ENCODE measurements around the gene MTFR2. TPM values are rescaled to one million over a fixed set of nuclear protein-coding genes. Genes with fewer than 3 reads are reported as not detected.

MTFR2 gene
- total RNA-seq, 4 donors from 2014 or later = 0.62 TPM; not detected in 3

DNA sequence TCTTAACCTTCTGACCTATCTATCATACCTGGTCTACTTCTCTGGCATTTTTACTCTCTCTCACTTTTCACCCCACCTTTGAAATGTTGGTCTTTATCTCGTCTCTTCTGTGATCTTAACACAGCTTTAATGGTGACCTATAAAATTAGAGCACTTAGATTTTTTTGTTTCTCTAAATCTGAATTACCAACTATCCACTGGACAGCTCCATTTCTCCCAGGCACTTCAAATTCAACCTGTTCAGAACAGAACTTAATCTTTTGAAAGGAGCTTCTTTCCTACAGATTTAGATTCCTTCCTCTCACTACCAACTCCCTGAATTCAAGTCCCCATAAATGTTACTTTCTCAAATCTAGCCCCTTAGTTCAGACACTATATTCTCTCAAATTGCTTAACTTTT lies 15.0 kb upstream of the MTFR2 start:
- H3K36me3 ChIP-seq = peaks cover 22 to 96% of the 10 kb centered on the region in 2 donors
- H3K27me3 ChIP-seq = no peaks in the 10 kb centered on the region
- H3K9me3 ChIP-seq = no peaks in the 10 kb centered on the region
- H3K4me3 ChIP-seq = no peak overlapping the region
- H3K4me1 ChIP-seq = peaks cover 0 to 14% (median 0%) of the 10 kb centered on the region in 3 donors
- no peak overlapping the region for H3K27ac ChIP-seq
- TF ChIP-seq EP300 (IDR thresholded peaks at IDR 0.05) = no peak
- TF ChIP-seq POLR2A (IDR thresholded peaks at IDR 0.05) = no peak
- TF ChIP-seq POLR2AphosphoS5 (IDR thresholded peaks at IDR 0.05) = no peak
- TF ChIP-seq, protein P1, sequence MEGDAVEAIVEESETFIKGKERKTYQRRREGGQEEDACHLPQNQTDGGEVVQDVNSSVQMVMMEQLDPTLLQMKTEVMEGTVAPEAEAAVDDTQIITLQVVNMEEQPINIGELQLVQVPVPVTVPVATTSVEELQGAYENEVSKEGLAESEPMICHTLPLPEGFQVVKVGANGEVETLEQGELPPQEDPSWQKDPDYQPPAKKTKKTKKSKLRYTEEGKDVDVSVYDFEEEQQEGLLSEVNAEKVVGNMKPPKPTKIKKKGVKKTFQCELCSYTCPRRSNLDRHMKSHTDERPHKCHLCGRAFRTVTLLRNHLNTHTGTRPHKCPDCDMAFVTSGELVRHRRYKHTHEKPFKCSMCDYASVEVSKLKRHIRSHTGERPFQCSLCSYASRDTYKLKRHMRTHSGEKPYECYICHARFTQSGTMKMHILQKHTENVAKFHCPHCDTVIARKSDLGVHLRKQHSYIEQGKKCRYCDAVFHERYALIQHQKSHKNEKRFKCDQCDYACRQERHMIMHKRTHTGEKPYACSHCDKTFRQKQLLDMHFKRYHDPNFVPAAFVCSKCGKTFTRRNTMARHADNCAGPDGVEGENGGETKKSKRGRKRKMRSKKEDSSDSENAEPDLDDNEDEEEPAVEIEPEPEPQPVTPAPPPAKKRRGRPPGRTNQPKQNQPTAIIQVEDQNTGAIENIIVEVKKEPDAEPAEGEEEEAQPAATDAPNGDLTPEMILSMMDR (IDR thresholded peaks at IDR 0.05) = no peak
- 92 to 100% methylated on average over 1 of the region's 1 CpG for WGBS, 2 donors (ENCODE audit: low coverage in 1 of 2)
- no peak for ATAC-seq

DNA sequence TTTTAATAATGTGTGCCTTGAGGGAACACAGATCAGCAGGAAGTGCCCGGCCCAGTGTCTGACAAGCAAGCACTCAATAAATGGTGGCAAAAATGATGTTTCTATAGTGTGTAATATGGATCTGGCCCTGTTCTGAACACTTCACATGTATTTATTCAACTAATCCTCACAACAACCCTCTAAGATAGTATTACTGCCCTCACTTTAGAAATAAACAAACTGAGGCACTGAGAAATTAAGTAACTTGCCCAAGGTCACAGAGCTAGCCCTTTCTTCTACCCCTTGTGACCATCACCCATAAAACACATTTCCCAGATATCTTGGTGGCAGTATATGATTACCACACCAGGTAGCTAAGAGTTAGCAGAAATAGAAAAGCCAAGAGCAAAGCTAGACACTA lies 12.8 kb upstream of the MTFR2 start:
- no peaks in the 10 kb centered on the region for H3K27me3 ChIP-seq
- WGBS, 2 donors (ENCODE audit: low coverage in 1 of 2) = 67 to 75% methylated on average over 1 of the region's 1 CpG
- peaks cover 0 to 14% (median 0%) of the 10 kb centered on the region in 3 donors for H3K4me1 ChIP-seq
- no peak overlapping the region for H3K4me3 ChIP-seq
- no peak overlapping the region for H3K27ac ChIP-seq
- peaks cover 11 to 96% of the 10 kb centered on the region in 2 donors for H3K36me3 ChIP-seq
- TF ChIP-seq POLR2AphosphoS5 (IDR thresholded peaks at IDR 0.05) (no peak), EP300 (IDR thresholded peaks at IDR 0.05) (no peak), POLR2A (IDR thresholded peaks at IDR 0.05) (no peak)
- TF ChIP-seq, protein P1 (IDR thresholded peaks at IDR 0.05) = no peak
- no peak for ATAC-seq
- H3K9me3 ChIP-seq = no peaks in the 10 kb centered on the region

DNA sequence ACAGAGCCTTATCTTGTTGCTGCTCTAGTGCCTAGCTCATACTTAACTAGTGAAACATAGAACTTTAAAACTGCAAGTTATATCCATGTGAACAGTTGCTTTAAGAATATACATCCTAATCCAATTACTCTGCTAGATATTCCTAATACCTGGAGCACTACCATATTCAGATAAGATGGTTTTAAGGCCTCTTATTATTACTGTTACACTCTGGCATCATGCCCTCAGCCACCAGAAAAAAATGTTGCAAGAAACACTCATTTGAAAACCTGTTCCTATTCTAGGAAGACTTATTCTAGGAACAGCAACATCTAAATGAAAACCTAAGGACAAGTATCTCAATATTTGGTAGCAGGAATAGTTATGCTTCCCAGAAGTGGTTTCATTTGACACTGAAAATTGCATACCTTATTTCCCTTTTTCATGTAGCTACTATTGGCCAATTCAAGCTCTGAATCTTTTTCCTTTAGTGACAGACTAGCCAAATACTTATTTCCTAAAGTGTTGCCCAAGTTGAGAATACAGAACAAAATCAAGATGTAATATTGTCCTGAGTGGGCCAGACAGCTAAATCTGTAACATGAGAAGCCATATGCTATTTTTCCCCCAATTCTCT lies 4.8 kb upstream of the MTFR2 start:
- no peak for ATAC-seq
- Histone ChIP-seq H3K36me3 (peaks cover 0 to 43% of the 10 kb centered on the region in 2 donors), H3K4me3 (no peak overlapping the region), H3K9me3 (no peaks in the 10 kb centered on the region), H3K27ac (no peak overlapping the region), H3K27me3 (no peaks in the 10 kb centered on the region), H3K4me1 (peaks cover 0 to 14% (median 4%) of the 10 kb centered on the region in 3 donors)
- no peak for TF ChIP-seq POLR2AphosphoS5 (IDR thresholded peaks at IDR 0.05)
- TF ChIP-seq, protein P1 (IDR thresholded peaks at IDR 0.05) = no peak
- TF ChIP-seq EP300 (IDR thresholded peaks at IDR 0.05) = no peak
- TF ChIP-seq POLR2A (IDR thresholded peaks at IDR 0.05) = no peak

DNA sequence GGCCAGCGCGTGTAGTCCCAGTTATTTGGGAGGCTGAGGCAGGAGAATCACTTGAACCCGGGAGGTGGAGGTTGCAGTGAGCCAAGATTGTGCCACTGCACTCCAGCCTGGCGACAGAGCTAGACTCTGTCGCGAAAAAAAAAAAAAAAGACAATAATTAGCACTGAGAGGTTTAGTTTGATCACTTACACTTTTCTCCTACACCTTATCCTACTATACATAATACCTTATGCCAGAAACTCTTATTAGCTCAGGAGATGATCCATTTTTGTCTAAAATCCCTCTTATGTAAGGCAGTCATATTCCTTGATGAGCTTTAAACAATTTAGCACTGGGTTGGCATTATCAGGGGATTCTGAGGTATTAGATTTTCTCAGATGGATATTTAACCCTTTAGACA lies 3.6 kb upstream of the MTFR2 start:
- ATAC-seq = no peak
- TF ChIP-seq POLR2AphosphoS5 (IDR thresholded peaks at IDR 0.05) (no peak), POLR2A (IDR thresholded peaks at IDR 0.05) (no peak), EP300 (IDR thresholded peaks at IDR 0.05) (no peak)
- TF ChIP-seq, protein P1 (IDR thresholded peaks at IDR 0.05) = no peak

DNA sequence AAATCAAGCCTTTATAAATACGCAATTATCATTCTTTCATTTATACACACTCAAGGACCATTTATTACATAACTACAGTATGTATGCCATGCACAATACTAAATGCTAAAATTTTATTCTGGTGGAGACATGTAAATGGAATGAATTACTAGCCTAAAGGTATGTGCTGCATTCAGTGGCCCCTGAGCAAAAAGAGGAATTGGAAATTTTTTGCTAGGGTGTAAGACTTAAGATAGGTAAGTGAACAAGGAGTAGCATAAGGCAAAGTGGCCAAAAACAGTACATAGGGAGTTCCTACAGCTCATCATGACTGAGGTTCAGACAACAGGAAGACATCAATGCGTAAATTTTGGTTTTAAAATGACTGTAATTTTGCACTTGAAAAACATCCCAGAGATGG lies 2.3 kb upstream of the MTFR2 start:
- Histone ChIP-seq H3K4me3 (no peak overlapping the region), H3K36me3 (peaks cover 0 to 18% of the 10 kb centered on the region in 2 donors), H3K27me3 (no peaks in the 10 kb centered on the region), H3K27ac (no peak overlapping the region), H3K4me1 (peaks cover 0 to 23% (median 10%) of the 10 kb centered on the region in 3 donors), H3K9me3 (no peaks in the 10 kb centered on the region)
- 69 to 70% methylated on average over 2 of the region's 2 CpGs for WGBS, 2 donors (ENCODE audit: low coverage in 1 of 2)
- TF ChIP-seq POLR2AphosphoS5 (IDR thresholded peaks at IDR 0.05) = no peak
- TF ChIP-seq, protein P1 (IDR thresholded peaks at IDR 0.05) = no peak
- no peak for TF ChIP-seq POLR2A (IDR thresholded peaks at IDR 0.05)
- TF ChIP-seq EP300 (IDR thresholded peaks at IDR 0.05) = no peak
- ATAC-seq = no peak

More for the DNA sequence above, 3.6 kb upstream of the MTFR2 start:
- Histone ChIP-seq H3K4me1 (peaks cover 0 to 23% (median 10%) of the 10 kb centered on the region in 3 donors), H3K9me3 (no peaks in the 10 kb centered on the region), H3K27ac (no peak overlapping the region), H3K36me3 (peaks cover 0 to 31% of the 10 kb centered on the region in 2 donors), H3K4me3 (no peak overlapping the region), H3K27me3 (no peaks in the 10 kb centered on the region)
- WGBS, 2 donors (ENCODE audit: low coverage in 1 of 2) = 55 to 87% methylated on average over 3 to 6 of the region's 6 CpGs

All from gastroesophageal sphincter (tissue), 4 donors.